HTERT RPE-1 (cell line): ENCODE results near the gene SLC12A9.

Experiments used
- in situ Hi-C: fragments of 300-500 bp; cut with MboI; formaldehyde crosslinking; loops from 4 replicates; pipeline ENCODE4 v1.14.3; 2020; ENCODE audit warnings: low sequenced_read_pairs

Gene SLC12A9

GRCh38 chr7:100860702-100861615 lies 8.4 kb downstream of the SLC12A9 start:
- in situ Hi-C loops, result no loop called here

GRCh38 chr7:100861616-100861985 lies 9.1 kb downstream of the SLC12A9 start:
- in situ Hi-C loops, result no loop called here

- in situ Hi-C loops, result no loop called here
Measured at GRCh38 chr7:100863406-100863950, 11.0 kb downstream of the SLC12A9 start.

GRCh38 chr7:100864263-100864845 lies 11.8 kb downstream of the SLC12A9 start:
- in situ Hi-C loops, result no loop called here

- in situ Hi-C loops, result no loop called here
Measured at GRCh38 chr7:100865372-100865911, 12.9 kb downstream of the SLC12A9 start.

- in situ Hi-C loops, result no loop called here
Measured at GRCh38 chr7:100865938-100866728, 13.6 kb downstream of the SLC12A9 start.

GRCh38 chr7:100866729-100867039 lies 14.2 kb downstream of the SLC12A9 start:
- in situ Hi-C loops, result no loop called here

- in situ Hi-C loops, result no loop called here
Measured at GRCh38 chr7:100867040-100867775, 14.7 kb downstream of the SLC12A9 start, which contains the start of gene TRIP6. TRIP6 (plus strand) TSS chr7:100867387; CDS start chr7:100867498, 111 bp downstream.

GRCh38 chr7:100867776-100868485 lies 15.4 kb downstream of the SLC12A9 start:
- in situ Hi-C loops, result no loop called here

GRCh38 chr7:100873599-100874299 lies 21.2 kb downstream of the SLC12A9 start:
- in situ Hi-C loops, result no loop called here

- in situ Hi-C loops, result no loop called here
Measured at GRCh38 chr7:100874300-100874576, 21.7 kb downstream of the SLC12A9 start.

GRCh38 chr7:100874577-100875355 lies 22.3 kb downstream of the SLC12A9 start, which contains the start of gene SRRT:
SRRT (plus strand) TSS chr7:100875103; CDS start chr7:100875591, 488 bp downstream.
- in situ Hi-C loops, result no loop called here

GRCh38 chr7:100875356-100875751 lies 22.8 kb downstream of the SLC12A9 start:
- in situ Hi-C loops, result no loop called here

GRCh38 chr7:100878013-100878412 lies 25.5 kb downstream of the SLC12A9 start:
- in situ Hi-C loops, result no loop called here

- in situ Hi-C loops, result no loop called here
Measured at GRCh38 chr7:100878685-100879084, 26.2 kb downstream of the SLC12A9 start.

- in situ Hi-C loops, result no loop called here
Measured at GRCh38 chr7:100879685-100880261, 27.3 kb downstream of the SLC12A9 start.

- in situ Hi-C loops, result no loop called here
Measured at GRCh38 chr7:100880645-100881044, 28.1 kb downstream of the SLC12A9 start.

- in situ Hi-C loops, result no loop called here
Measured at GRCh38 chr7:100881136-100881535, 28.6 kb downstream of the SLC12A9 start.
